K562 (cell line): Measurements from ENCODE around the gene CYTH1. TPM values are rescaled to one million over a fixed set of nuclear protein-coding genes. Genes with fewer than 3 reads are reported as not detected.

Experiments used
- ATAC-seq: fragments of 200-7000 bp; cut with Tn5 transposase; 3 replicates; pipeline ENCODE4 v1.9.1; 2020; ENCODE audit warnings: moderate library complexity
- BruUV-seq: library from RNA; stranded (reverse); fragments of 400-500 nt; replicated peaks from 2 replicates; lab custom pipeline; 2021; lab: Mats Ljungman, UMichigan
- CTCF ChIA-PET: fragments of 300-600 bp; formaldehyde crosslinking; extraction: SDS; loops from one replicate; lab custom pipeline; 2021; ENCODE audit warnings: low intra/inter-chr PET ratio; lab: Yijun Ruan, JAX
- POLR2A ChIA-PET: fragments of 300-600, 350-650 bp; sonication (Branson Sonifier 250); formaldehyde crosslinking; extraction: SDS; loops from one replicate; lab custom pipeline; 2021; ENCODE audit warnings: antibody characterized with exemption, inconsistent platforms; lab: Yijun Ruan, JAX
- DNase-seq, 4 experiments: peaks; one replicate each; pipeline versions ENCODE4 v3.0.0 to v3.0.0-alpha.2; 2011 to 2018; ENCODE audit warnings: low spot score in 3 of 4, mixed read lengths in 3 of 4; ENCODE audit errors: extremely low read depth in 1 of 4
- FAIRE-seq: peaks from 2 replicates; lab custom pipeline; 2011; peaks lifted over from hg19 to GRCh38; lab: Jason Lieb, UNC
- H2AFZ ChIP-seq: 2 replicates; pipeline ENCODE4 v1.6.0; 2011; ENCODE audit warnings: low read depth, low read length, control low read depth, inconsistent platforms
- H3K27ac ChIP-seq: fragments of 200-600 bp; 3 replicates; pipeline ENCODE4 v1.8.0; 2011; ENCODE audit warnings: low read depth, mild to moderate bottlenecking, control low read depth, inconsistent platforms, low read length, moderate library complexity, mixed read lengths; ENCODE audit errors: extremely low read depth
- H3K27me3 ChIP-seq, 2 experiments: fragments of 300-600 bp in 1 of 2; 2 replicates in 1 of 2; 3 replicates in 1 of 2; pipeline versions ENCODE4 v1.6.0 to v1.8.0; 2011; ENCODE audit warnings: inconsistent platforms in 2 of 2, low read length in 2 of 2, mild to moderate bottlenecking in 1 of 2, mixed read lengths in 1 of 2, moderate library complexity in 1 of 2; ENCODE audit not compliant: control insufficient read depth in 2 of 2, insufficient read depth in 2 of 2
- H3K36me3 ChIP-seq: fragments of 300-600 bp; 3 replicates; pipeline ENCODE4 v1.8.0; 2011; ENCODE audit warnings: mild to moderate bottlenecking, low read length, inconsistent platforms; ENCODE audit not compliant: control insufficient read depth, insufficient read depth
- H3K4me1 ChIP-seq, 2 experiments: fragments of 200-600 bp in 1 of 2; replicated peaks in 1 of 2; 2 replicates in 1 of 2; 3 replicates in 1 of 2; pipeline versions ENCODE4 v1.5.1 to v1.8.0; 2011; ENCODE audit warnings: inconsistent platforms in 2 of 2, low read length in 2 of 2, mild to moderate bottlenecking in 1 of 2, mixed read lengths in 1 of 2, moderate library complexity in 1 of 2; ENCODE audit not compliant: control insufficient read depth in 2 of 2, insufficient read depth in 2 of 2
- H3K4me2 ChIP-seq: 2 replicates; pipeline ENCODE4 v1.6.1; 2011; ENCODE audit warnings: low read length, control low read depth, inconsistent platforms, mixed read lengths; ENCODE audit not compliant: insufficient read depth
- H3K4me3 ChIP-seq: fragments of 200-600 bp; sonication (generic), shearing (Covaris generic); 2 replicates; pipeline ENCODE4 v1.5.1; 2016; ENCODE audit warnings: control low read depth, inconsistent platforms
- H3K79me2 ChIP-seq: fragments of 200-600 bp; 3 replicates; pipeline ENCODE4 v1.8.0; 2011; ENCODE audit warnings: low read length, inconsistent platforms; ENCODE audit not compliant: control insufficient read depth, insufficient read depth
- H3K9ac ChIP-seq, 2 experiments: 2 replicates each; pipeline versions ENCODE4 v1.6.0 to v1.6.1; 2011; ENCODE audit warnings: low read depth in 2 of 2, low read length in 2 of 2, control low read depth in 1 of 2, inconsistent platforms in 1 of 2, mild to moderate bottlenecking in 1 of 2, mixed read lengths in 1 of 2; ENCODE audit not compliant: insufficient read depth in 1 of 2
- H3K9me1 ChIP-seq: one replicate; pipeline ENCODE4 v1.6.0; 2011; ENCODE audit warnings: inconsistent platforms, mild to moderate bottlenecking, low read length, moderate library complexity; ENCODE audit not compliant: control insufficient read depth, insufficient read depth
- H3K9me3 ChIP-seq: replicated peaks from 2 replicates; pipeline ENCODE4 v1.5.1; 2011; ENCODE audit warnings: low read depth, low read length, inconsistent platforms; ENCODE audit not compliant: control insufficient read depth, insufficient read depth
- H4K20me1 ChIP-seq: replicated peaks from 2 replicates; pipeline ENCODE4 v1.6.1; 2011; ENCODE audit warnings: low read length, inconsistent platforms, mixed read lengths; ENCODE audit not compliant: control insufficient read depth, insufficient read depth
- CCAR2 ChIP-seq: fragments of 200-400 bp; formaldehyde crosslinking; IDR thresholded peaks from 2 replicates; pipeline ENCODE4 v1.6.1; 2017; ENCODE audit warnings: mild to moderate bottlenecking, low read depth, low read length
- CTCF ChIP-seq, 3 experiments: IDR thresholded peaks in 2 of 3; conservative IDR thresholded peaks in 1 of 3; 2 replicates each; pipeline ENCODE4 v1.5.1; 2011 to 2012; ENCODE audit warnings: low read length in 3 of 3, mild to moderate bottlenecking in 3 of 3, control low read depth in 2 of 3, improper control_type of control experiment in 1 of 3, inconsistent platforms in 1 of 3, low read depth in 1 of 3, mixed read lengths in 1 of 3, moderate library complexity in 1 of 3; ENCODE audit not compliant: insufficient read depth in 2 of 3
- ERF ChIP-seq: fragments of 450-650 bp; formaldehyde crosslinking; IDR thresholded peaks from 2 replicates; pipeline ENCODE4 v1.4.0; 2020; ENCODE audit warnings: mild to moderate bottlenecking, mixed read lengths
- FIP1L1 ChIP-seq: fragments of 200-400 bp; formaldehyde crosslinking; IDR thresholded peaks from 2 replicates; pipeline ENCODE4 v1.6.1; 2018; ENCODE audit warnings: mild to moderate bottlenecking, low read depth, low read length; ENCODE audit not compliant: poor library complexity, severe bottlenecking
- MLX ChIP-seq, 2 experiments: fragments of 450-650 bp in 1 of 2; sonication (generic) in 1 of 2; formaldehyde crosslinking; conservative IDR thresholded peaks; 2 replicates each; pipeline versions ENCODE4 v1.4.0 to v1.8.1; 2020 to 2022; ENCODE audit warnings: mild to moderate bottlenecking in 1 of 2, missing genetic modification reagents in 1 of 2
- MTA3 ChIP-seq: fragments of 450-650 bp; formaldehyde crosslinking; IDR thresholded peaks from 2 replicates; pipeline ENCODE4 v1.6.1; 2017; ENCODE audit warnings: mild to moderate bottlenecking, borderline replicate concordance
- NCOA4 ChIP-seq: fragments of 450-650 bp; IDR thresholded peaks from 2 replicates; pipeline ENCODE4 v1.6.1; 2018; ENCODE audit warnings: mild to moderate bottlenecking; ENCODE audit not compliant: partially characterized antibody
- NFE2L1 ChIP-seq: fragments of 450-650 bp; IDR thresholded peaks from 2 replicates; pipeline ENCODE4 v1.6.1; 2016; ENCODE audit warnings: missing genetic modification characterization, low read depth, mild to moderate bottlenecking, missing compliant biosample characterization, moderate library complexity, borderline replicate concordance
- POLR2A ChIP-seq: fragments of 450-650 bp; conservative IDR thresholded peaks from 2 replicates; pipeline ENCODE4 v1.6.1; 2016
- RAD21 ChIP-seq, 2 experiments: fragments of 250-450 bp in 1 of 2; fragments of 450-650 bp in 1 of 2; sonication (Bioruptor Pico) in 1 of 2; formaldehyde crosslinking in 1 of 2; IDR thresholded peaks in 1 of 2; conservative IDR thresholded peaks in 1 of 2; 2 replicates each; pipeline versions ENCODE4 v1.4.0 to v1.8.0; 2020 to 2022; ENCODE audit warnings: mild to moderate bottlenecking in 2 of 2, moderate library complexity in 1 of 2
- ZNF140 ChIP-seq: fragments of 250-450 bp; sonication (Bioruptor Pico); IDR thresholded peaks from 2 replicates; pipeline ENCODE4 v1.8.0; 2021; ENCODE audit warnings: moderate library complexity, mild to moderate bottlenecking, inconsistent platforms
- WGBS: fragments of 100-300 bp; shearing (Covaris generic); methylation state at CpG from one replicate; pipeline ENCODE4 v1.1.6; 2016; ENCODE audit warnings: low coverage, mixed read lengths; ENCODE audit not compliant: insufficient coverage; ENCODE audit errors: missing lambda C conversion rate; 5-methylcytosine and 5-hydroxymethylcytosine counted together
- in situ Hi-C: fragments of 300-500 bp; cut with MboI; formaldehyde crosslinking; loops from 4 replicates; pipeline ENCODE4 v1.15.0; 2018; ENCODE audit warnings: inconsistent platforms, mixed read lengths
- intact Hi-C: fragments of 100-400 bp; cut with micrococcal nuclease; formaldehyde crosslinking; loops from 2 replicates; pipeline ENCODE4 v1.14.2; 2022
- polyA plus RNA-seq, 8 experiments: library from polyadenylated mRNA; depleted of rRNA in 4 of 8; stranded (reverse) in 5 of 8; unstranded in 3 of 8; fragments of >200 nt; fragmentation: Nextera tagmentation in 2 of 8; fragmentation: Illumina TruSeq in 1 of 8; extraction: Ambion mirVana in 2 of 8; extraction: Trizol in 1 of 8; gene quantifications; 2 replicates each; pipeline versions ENCODE4 v1.2.1 to v1.2.3, GENCODE V29; 2011 to 2014; ENCODE audit warnings: inconsistent platforms in 1 of 8, missing spikeins in 1 of 8
- total RNA-seq, 7 experiments: library from RNA; depleted of rRNA in 6 of 7; stranded (reverse); fragments of >200 nt in 6 of 7; fragmentation: Illumina TruSeq in 2 of 7; extraction: Trizol in 2 of 7; gene quantifications; 2 replicates each; pipeline versions ENCODE4 v1.2.1 to v1.2.3, GENCODE V29; 2011 to 2021; ENCODE audit warnings: low replicate concordance in 1 of 7

The CYTH1 gene
- total and polyA plus RNA-seq, 9 of the 15 experiments (the other 6 are each of a cell fraction or from before 2014, with no cell fraction given): 0.52 to 27.7 (median 16.8) TPM

GRCh38 chr17:78659546-78659945 lies 122.5 kb downstream of the CYTH1 start:
- in situ Hi-C loops: no loop called here
- H3K27me3 ChIP-seq: peaks cover 31 to 54% of the 10 kb centered on the region in 2 experiments
- CTCF ChIA-PET: no interaction called here
- no peaks in the 10 kb centered on the region for H3K36me3 ChIP-seq
- FAIRE-seq (no peak), ATAC-seq (no peak), DNase-seq (no peak)
- H3K79me2 ChIP-seq: no peaks in the 10 kb centered on the region
- H3K9me3 ChIP-seq: no peaks in the 10 kb centered on the region
- H3K4me3 ChIP-seq: no peak overlapping the region
- peaks cover 12% of the 10 kb centered on the region for H4K20me1 ChIP-seq
- no peaks in the 10 kb centered on the region for H3K9me1 ChIP-seq
- intact Hi-C loops: no loop called here
- H3K4me2 ChIP-seq: no peak overlapping the region
- POLR2A ChIA-PET: interaction anchor here (0.8 kb wide), 1 partner anchor 12 kb away, joined by 3 read pairs; no protein-coding TSS in a partner anchor
- no peak for TF ChIP-seq ZNF140 (CRISPR knock-in tag)
- no peak for TF ChIP-seq MLX (CRISPR knock-in tag; conservative IDR thresholded peaks at IDR 0.05)
- H3K27ac ChIP-seq: no peak overlapping the region
- H3K9ac ChIP-seq: no peak overlapping the region
- H3K4me1 ChIP-seq: peaks cover 0 to 1% of the 10 kb centered on the region in 2 experiments; a peak in 2 of 5 replicates
- WGBS: 44% methylated on average over 12 of the region's 12 CpGs
- H2AFZ ChIP-seq: no peak overlapping the region
- BruUV-seq: no TSS peak

- WGBS: 12% methylated on average over 18 of the region's 18 CpGs
- H3K27me3 ChIP-seq: peaks cover 35 to 55% of the 10 kb centered on the region in 2 experiments
- H3K9me1 ChIP-seq: no peaks in the 10 kb centered on the region
- ChIA-PET CTCF (no interaction called here), POLR2A (no interaction called here)
- no peak overlapping the region for H3K4me2 ChIP-seq
- H3K9ac ChIP-seq: no peak overlapping the region
- BruUV-seq: no TSS peak
- H4K20me1 ChIP-seq: 0 out of 2 replicates have a peak, but pooled peaks cover 6% of the 10 kb centered on the region
- no peak overlapping the region for H3K27ac ChIP-seq
- no peaks in the 10 kb centered on the region for H3K36me3 ChIP-seq
- FAIRE-seq: no peak
- intact Hi-C loops: no loop called here
- no peak overlapping the region for H3K4me3 ChIP-seq
- no peak for DNase-seq
- H3K9me3 ChIP-seq: no peaks in the 10 kb centered on the region
- no peak for ATAC-seq
- no peaks in the 10 kb centered on the region for H3K79me2 ChIP-seq
- no peaks in the 10 kb centered on the region; a peak in 1 of 5 replicates for H3K4me1 ChIP-seq
- H2AFZ ChIP-seq: no peak overlapping the region
- in situ Hi-C loops: no loop called here
- TF ChIP-seq ERF: no peak
- TF ChIP-seq CTCF (IDR thresholded peaks at IDR 0.05 in 2 of 3, conservative IDR thresholded peaks at IDR 0.05 in 1 of 3; ENCODE audit: insufficient read depth in 2 of 3, low read depth in 1 of 3, low read length in 3 of 3): no peak
- no peak for TF ChIP-seq MTA3
- TF ChIP-seq FIP1L1: no peak
- no peak for TF ChIP-seq NCOA4
- no peak for TF ChIP-seq RAD21 (CRISPR knock-in tag; conservative IDR thresholded peaks at IDR 0.05 in 1 of 2, IDR thresholded peaks at IDR 0.05 in 1 of 2)
- TF ChIP-seq CCAR2: no peak
- TF ChIP-seq POLR2A: no peak
- no peak for TF ChIP-seq NFE2L1 (tag)
Observed at GRCh38 chr17:78658281-78658785, 123.7 kb downstream of the CYTH1 start.
